HuH-7 (cell line): ENCODE measurements around the gene REV1.
A peak's percentile ranks its signal among the peaks of the same experiment; 100 is the strongest.
"Not testable (repeated sequence)": the region's sequence is repeated elsewhere in the genome, so short reads cannot be mapped to it uniquely, and the experiment has no call there.

Experiments
- DNase-seq: peaks from one replicate; pipeline ENCODE4 v3.0.0; 2011; ENCODE audit warnings: low spot score

Gene REV1

GRCh38 chr2:99485824-99486223 is 4.0 kb downstream of the REV1 start:
- DNase-seq = no peak

GRCh38 chr2:99485411-99485810 is 4.4 kb downstream of the REV1 start:
- DNase-seq = no peak

- DNase-seq = no peak
Measured at GRCh38 chr2:99484205-99484604, 5.6 kb downstream of the REV1 start.

- DNase-seq = peak; percentile 19
Measured at GRCh38 chr2:99481941-99482340, 7.9 kb downstream of the REV1 start.

GRCh38 chr2:99481527-99481926 is 8.3 kb downstream of the REV1 start:
- DNase-seq = no peak

- DNase-seq = no peak
Measured at GRCh38 chr2:99480390-99480789, 9.4 kb downstream of the REV1 start.

- no peak for DNase-seq
Measured at GRCh38 chr2:99478632-99479031, 11.2 kb downstream of the REV1 start.

- DNase-seq = no peak
Measured at GRCh38 chr2:99477054-99477453, 12.8 kb downstream of the REV1 start.

GRCh38 chr2:99476629-99477028 is 13.2 kb downstream of the REV1 start:
- DNase-seq = no peak

GRCh38 chr2:99475095-99475494 is 14.7 kb downstream of the REV1 start:
- DNase-seq = not testable (repeated sequence)

GRCh38 chr2:99473518-99474083 is 16.2 kb downstream of the REV1 start:
- no peak for DNase-seq

GRCh38 chr2:99472600-99472960 is 17.2 kb downstream of the REV1 start:
- no peak for DNase-seq

- no peak for DNase-seq
Measured at GRCh38 chr2:99471654-99472599, 17.9 kb downstream of the REV1 start.

GRCh38 chr2:99470957-99471356 is 18.9 kb downstream of the REV1 start:
- DNase-seq = no peak

- not testable (repeated sequence) for DNase-seq
Measured at GRCh38 chr2:99470459-99470858, 19.4 kb downstream of the REV1 start.

GRCh38 chr2:99469394-99469793 is 20.4 kb downstream of the REV1 start:
- DNase-seq = no peak

- DNase-seq = no peak
Measured at GRCh38 chr2:99468155-99468554, 21.7 kb downstream of the REV1 start.

GRCh38 chr2:99467390-99467789 is 22.4 kb downstream of the REV1 start:
- no peak for DNase-seq

GRCh38 chr2:99461828-99462483 is 27.9 kb downstream of the REV1 start:
- DNase-seq = no peak

- DNase-seq = no peak
Measured at GRCh38 chr2:99458529-99458928, 31.3 kb downstream of the REV1 start.

GRCh38 chr2:99451686-99452085 is 38.1 kb downstream of the REV1 start:
- no peak for DNase-seq

- no peak for DNase-seq
Measured at GRCh38 chr2:99451280-99451679, 38.5 kb downstream of the REV1 start.

GRCh38 chr2:99450199-99450598 is 39.6 kb downstream of the REV1 start:
- no peak for DNase-seq
